Measurements from ENCODE around the gene PLEKHG5. TPM values are rescaled to one million over a fixed set of nuclear protein-coding genes. Genes with fewer than 3 reads are reported as not detected.

The PLEKHG5 gene
- total RNA-seq, 1 donor from 2014 or later, result 9.5 TPM

- no peak for TF ChIP-seq CTCF (IDR thresholded peaks at IDR 0.05)
- H3K27ac ChIP-seq, result no peak overlapping the region
- intact Hi-C loops (cut with DNase I), result no loop called here
- no peaks in the 10 kb centered on the region for H3K36me3 ChIP-seq
- H3K4me3 ChIP-seq, result no peak overlapping the region
- no peaks in the 10 kb centered on the region for H3K27me3 ChIP-seq (ENCODE audit: low read depth)
- H3K4me1 ChIP-seq, result no peaks in the 10 kb centered on the region
- ATAC-seq, result no peak
- DNase-seq, result no peak
- H3K9me3 ChIP-seq, result no peaks in the 10 kb centered on the region
These were observed 21.9 kb upstream of the PLEKHG5 start for GRCh38 chr1:6513320-6513801.

- intact Hi-C loops (cut with DNase I), result no loop called here
These were observed 21.4 kb upstream of the PLEKHG5 start for GRCh38 chr1:6512908-6513280.

GRCh38 chr1:6512245-6512907 is 20.9 kb upstream of the PLEKHG5 start:
- no peak overlapping the region for H3K4me3 ChIP-seq
- no peak overlapping the region for H3K27ac ChIP-seq
- no peaks in the 10 kb centered on the region for H3K27me3 ChIP-seq (ENCODE audit: low read depth)
- no peaks in the 10 kb centered on the region for H3K36me3 ChIP-seq
- no peaks in the 10 kb centered on the region for H3K4me1 ChIP-seq
- no peak for TF ChIP-seq CTCF (IDR thresholded peaks at IDR 0.05)
- no peaks in the 10 kb centered on the region for H3K9me3 ChIP-seq
- ATAC-seq (no peak), DNase-seq (no peak)
- intact Hi-C loops (cut with DNase I), result no loop called here

More at GRCh38 chr1:6512908-6513280, 21.4 kb upstream of the PLEKHG5 start:
- Histone ChIP-seq H3K27ac (no peak overlapping the region), H3K36me3 (no peaks in the 10 kb centered on the region), H3K4me3 (no peak overlapping the region), H3K4me1 (no peaks in the 10 kb centered on the region), H3K9me3 (no peaks in the 10 kb centered on the region), H3K27me3 (ENCODE audit: low read depth) (no peaks in the 10 kb centered on the region)
- no peak for DNase-seq
- ATAC-seq, result no peak
- no peak for TF ChIP-seq CTCF (IDR thresholded peaks at IDR 0.05)

GRCh38 chr1:6511561-6512244 is 20.2 kb upstream of the PLEKHG5 start:
- Histone ChIP-seq H3K27ac (no peak overlapping the region), H3K4me3 (no peak overlapping the region), H3K4me1 (no peaks in the 10 kb centered on the region), H3K27me3 (ENCODE audit: low read depth) (no peaks in the 10 kb centered on the region), H3K9me3 (no peaks in the 10 kb centered on the region), H3K36me3 (no peaks in the 10 kb centered on the region)
- TF ChIP-seq CTCF (IDR thresholded peaks at IDR 0.05), result no peak
- intact Hi-C loops (cut with DNase I), result no loop called here
- peak in 1 of 2 donors; percentile 6 for ATAC-seq
- DNase-seq, result no peak

- no peak for DNase-seq
- H3K27me3 ChIP-seq (ENCODE audit: low read depth), result no peaks in the 10 kb centered on the region
- no peaks in the 10 kb centered on the region for H3K9me3 ChIP-seq
- intact Hi-C loops (cut with DNase I), result no loop called here
- H3K4me3 ChIP-seq, result no peak overlapping the region
- no peaks in the 10 kb centered on the region for H3K36me3 ChIP-seq
- ATAC-seq, result no peak
- H3K4me1 ChIP-seq, result no peaks in the 10 kb centered on the region
- TF ChIP-seq CTCF (IDR thresholded peaks at IDR 0.05), result no peak
- no peak overlapping the region for H3K27ac ChIP-seq
These were observed 19.6 kb upstream of the PLEKHG5 start for GRCh38 chr1:6511056-6511455.
